ENCODE data around the gene GAD2. TPM values are rescaled to one million over a fixed set of nuclear protein-coding genes. Genes with fewer than 3 reads are reported as not detected.
A peak's percentile ranks its signal among the peaks of the same experiment; 100 is the strongest.

Gene GAD2
- total and polyA plus RNA-seq, 9 of the 15 experiments (the other 6 are each of a cell fraction or from before 2014, with no cell fraction given) = not detected

DNA sequence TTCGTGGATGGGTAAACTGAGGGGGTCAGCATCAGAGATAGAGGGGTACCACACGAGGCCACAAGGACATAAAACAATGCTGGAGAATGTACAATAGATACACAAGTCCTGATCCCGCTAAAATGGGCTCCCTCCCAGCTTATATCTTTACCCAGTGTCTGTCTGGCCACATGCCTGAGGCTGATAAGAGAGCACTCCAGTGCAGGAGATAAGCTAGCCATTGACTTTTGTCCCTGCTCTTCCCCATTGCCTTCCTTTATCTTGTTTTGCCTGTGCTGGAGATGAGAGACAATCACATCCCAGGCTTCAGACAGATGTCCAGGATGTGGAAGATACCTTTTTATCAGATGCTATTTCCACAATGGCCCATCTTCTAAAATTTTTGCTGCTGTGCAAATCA, 6.0 kb downstream of the GAD2 start (continued):
- peak; percentile 78; the same call in 1 of the 2 replicates for TF ChIP-seq SMARCE1 (IDR thresholded peaks at IDR 0.05)
- no peak for TF ChIP-seq DLX4 (CRISPR knock-in tag; IDR thresholded peaks at IDR 0.05)
- TF ChIP-seq CXXC5 (CRISPR knock-in tag; IDR thresholded peaks at IDR 0.05) = 0 out of 2 replicates have a peak, but pooled peaks have one; percentile 21
- TF ChIP-seq ZNF707 (CRISPR knock-in tag; conservative IDR thresholded peaks at IDR 0.05) = no peak
- no peak for TF ChIP-seq MTF1 (CRISPR knock-in tag; IDR thresholded peaks at IDR 0.05; ENCODE audit: borderline replicate concordance)
- TF ChIP-seq PHB2 (IDR thresholded peaks at IDR 0.05; ENCODE audit: low read depth) = peak; percentile 69; the same call in 1 of the 2 replicates
- peak; percentile 85 for TF ChIP-seq PML (IDR thresholded peaks at IDR 0.05; ENCODE audit: low read length)
- TF ChIP-seq SREBF2 (CRISPR knock-in tag; IDR thresholded peaks at IDR 0.05) = no peak
- peak; percentile 23 to 67; a peak in 1 of 4 replicates for TF ChIP-seq TRIM24 (IDR thresholded peaks at IDR 0.05)
- peak; percentile 72; the same call in 1 of the 2 replicates for TF ChIP-seq CC2D1A (IDR thresholded peaks at IDR 0.05)
- peak; percentile 89 for TF ChIP-seq MTA2 (IDR thresholded peaks at IDR 0.05; ENCODE audit: low read depth)
- TF ChIP-seq KDM1A (IDR thresholded peaks at IDR 0.05) = peak; percentile 79 to 86; a peak in 3 of 4 replicates
- no peak for TF ChIP-seq NFIX (CRISPR knock-in tag; IDR thresholded peaks at IDR 0.05; ENCODE audit: low read depth)
- TF ChIP-seq HDAC3 (IDR thresholded peaks at IDR 0.05; ENCODE audit: borderline replicate concordance, partially characterized antibody) = peak; percentile 36
- TF ChIP-seq MAZ (CRISPR knock-in tag; conservative IDR thresholded peaks at IDR 0.05 in 1 of 2, IDR thresholded peaks at IDR 0.05 in 1 of 2) = no peak
- peak; percentile 39; the same call in 1 of the 2 replicates for TF ChIP-seq MTA1 (IDR thresholded peaks at IDR 0.05; ENCODE audit: borderline replicate concordance)
- peak; percentile 87 for TF ChIP-seq NFIC (IDR thresholded peaks at IDR 0.05)
- peak; percentile 80 for TF ChIP-seq KLF16 (IDR thresholded peaks at IDR 0.05)
- TF ChIP-seq, protein P1, sequence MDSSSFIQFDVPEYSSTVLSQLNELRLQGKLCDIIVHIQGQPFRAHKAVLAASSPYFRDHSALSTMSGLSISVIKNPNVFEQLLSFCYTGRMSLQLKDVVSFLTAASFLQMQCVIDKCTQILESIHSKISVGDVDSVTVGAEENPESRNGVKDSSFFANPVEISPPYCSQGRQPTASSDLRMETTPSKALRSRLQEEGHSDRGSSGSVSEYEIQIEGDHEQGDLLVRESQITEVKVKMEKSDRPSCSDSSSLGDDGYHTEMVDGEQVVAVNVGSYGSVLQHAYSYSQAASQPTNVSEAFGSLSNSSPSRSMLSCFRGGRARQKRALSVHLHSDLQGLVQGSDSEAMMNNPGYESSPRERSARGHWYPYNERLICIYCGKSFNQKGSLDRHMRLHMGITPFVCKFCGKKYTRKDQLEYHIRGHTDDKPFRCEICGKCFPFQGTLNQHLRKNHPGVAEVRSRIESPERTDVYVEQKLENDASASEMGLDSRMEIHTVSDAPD (CRISPR knock-in tag; IDR thresholded peaks at IDR 0.05) = no peak
- TF ChIP-seq CTBP1 (IDR thresholded peaks at IDR 0.05; ENCODE audit: borderline replicate concordance) = peak; percentile 95
- TF ChIP-seq MECOM (CRISPR knock-in tag; IDR thresholded peaks at IDR 0.05) = peak; percentile 81; the same call in 1 of the 2 replicates
- TF ChIP-seq, protein P2, sequence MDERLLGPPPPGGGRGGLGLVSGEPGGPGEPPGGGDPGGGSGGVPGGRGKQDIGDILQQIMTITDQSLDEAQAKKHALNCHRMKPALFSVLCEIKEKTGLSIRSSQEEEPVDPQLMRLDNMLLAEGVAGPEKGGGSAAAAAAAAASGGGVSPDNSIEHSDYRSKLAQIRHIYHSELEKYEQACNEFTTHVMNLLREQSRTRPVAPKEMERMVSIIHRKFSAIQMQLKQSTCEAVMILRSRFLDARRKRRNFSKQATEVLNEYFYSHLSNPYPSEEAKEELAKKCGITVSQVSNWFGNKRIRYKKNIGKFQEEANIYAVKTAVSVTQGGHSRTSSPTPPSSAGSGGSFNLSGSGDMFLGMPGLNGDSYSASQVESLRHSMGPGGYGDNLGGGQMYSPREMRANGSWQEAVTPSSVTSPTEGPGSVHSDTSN (CRISPR knock-in tag; IDR thresholded peaks at IDR 0.05; ENCODE audit: low read depth) = no peak
- TF ChIP-seq, protein P2 (tag; conservative IDR thresholded peaks at IDR 0.05; ENCODE audit: low read depth) = no peak
- TF ChIP-seq CBFA2T3 (IDR thresholded peaks at IDR 0.05) = peak; percentile 94
- TF ChIP-seq, protein P3, sequence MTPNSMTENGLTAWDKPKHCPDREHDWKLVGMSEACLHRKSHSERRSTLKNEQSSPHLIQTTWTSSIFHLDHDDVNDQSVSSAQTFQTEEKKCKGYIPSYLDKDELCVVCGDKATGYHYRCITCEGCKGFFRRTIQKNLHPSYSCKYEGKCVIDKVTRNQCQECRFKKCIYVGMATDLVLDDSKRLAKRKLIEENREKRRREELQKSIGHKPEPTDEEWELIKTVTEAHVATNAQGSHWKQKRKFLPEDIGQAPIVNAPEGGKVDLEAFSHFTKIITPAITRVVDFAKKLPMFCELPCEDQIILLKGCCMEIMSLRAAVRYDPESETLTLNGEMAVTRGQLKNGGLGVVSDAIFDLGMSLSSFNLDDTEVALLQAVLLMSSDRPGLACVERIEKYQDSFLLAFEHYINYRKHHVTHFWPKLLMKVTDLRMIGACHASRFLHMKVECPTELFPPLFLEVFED (CRISPR knock-in tag; conservative IDR thresholded peaks at IDR 0.05) = no peak
- no peak for TF ChIP-seq POLR2AphosphoS2 (IDR thresholded peaks at IDR 0.05; ENCODE audit: low read length)
- peak; percentile 82 for TF ChIP-seq SMAD4 (CRISPR knock-in tag; conservative IDR thresholded peaks at IDR 0.05)
- TF ChIP-seq FOXP1 (CRISPR knock-in tag; IDR thresholded peaks at IDR 0.05) = no peak

Data from K562 (cell line).